Measurements from ENCODE around the gene PFKFB4. TPM values are rescaled to one million over a fixed set of nuclear protein-coding genes. Genes with fewer than 3 reads are reported as not detected.
"Not testable (repeated sequence)": the region's sequence is repeated elsewhere in the genome, so short reads cannot be mapped to it uniquely, and the experiment has no call there.

Gene PFKFB4
- total RNA-seq, 1 donor from 2014 or later: 39.7 TPM

GRCh38 chr3:48493203-48493501 is 63.5 kb downstream of the PFKFB4 start:
- no peak overlapping the region for H3K4me3 Mint-ChIP-seq (ENCODE audit: low read depth)
- H3K27me3 Mint-ChIP-seq: no peaks in the 10 kb centered on the region
- DNase-seq (ENCODE audit: low spot score, unreplicated experiment): no peak
- no peak overlapping the region for H3K27ac Mint-ChIP-seq
- peaks cover 2% of the 10 kb centered on the region for H3K4me1 Mint-ChIP-seq (ENCODE audit: low read depth)
- H3K9me3 Mint-ChIP-seq (ENCODE audit: low read depth): peaks cover 2% of the 10 kb centered on the region
- peaks cover 8% of the 10 kb centered on the region for H3K36me3 Mint-ChIP-seq (ENCODE audit: insufficient read depth)
- no peak for TF ChIP-seq CTCF (IDR thresholded peaks at IDR 0.05; ENCODE audit: unreplicated experiment)

GRCh38 chr3:48492461-48493202 is 64.0 kb downstream of the PFKFB4 start:
- H3K4me3 Mint-ChIP-seq (ENCODE audit: low read depth): no peak overlapping the region
- no peaks in the 10 kb centered on the region for H3K9me3 Mint-ChIP-seq (ENCODE audit: low read depth)
- no peak for TF ChIP-seq CTCF (IDR thresholded peaks at IDR 0.05; ENCODE audit: unreplicated experiment)
- H3K27me3 Mint-ChIP-seq: no peaks in the 10 kb centered on the region
- peaks cover 2% of the 10 kb centered on the region for H3K4me1 Mint-ChIP-seq (ENCODE audit: low read depth)
- H3K27ac Mint-ChIP-seq: no peak overlapping the region
- DNase-seq (ENCODE audit: low spot score, unreplicated experiment): no peak
- H3K36me3 Mint-ChIP-seq (ENCODE audit: insufficient read depth): peaks cover 7% of the 10 kb centered on the region

- H3K4me3 Mint-ChIP-seq (ENCODE audit: low read depth): no peak overlapping the region
- no peak for DNase-seq (ENCODE audit: low spot score, unreplicated experiment)
- H3K4me1 Mint-ChIP-seq (ENCODE audit: low read depth): peaks cover 2% of the 10 kb centered on the region
- no peak for TF ChIP-seq CTCF (IDR thresholded peaks at IDR 0.05; ENCODE audit: unreplicated experiment)
- H3K27ac Mint-ChIP-seq: no peak overlapping the region
- H3K9me3 Mint-ChIP-seq (ENCODE audit: low read depth): no peaks in the 10 kb centered on the region
- peaks cover 2% of the 10 kb centered on the region for H3K36me3 Mint-ChIP-seq (ENCODE audit: insufficient read depth)
- H3K27me3 Mint-ChIP-seq: no peaks in the 10 kb centered on the region
These were observed 69.7 kb downstream of the PFKFB4 start for GRCh38 chr3:48486952-48487351.

GRCh38 chr3:48482822-48483221 is 73.8 kb downstream of the PFKFB4 start:
- H3K9me3 Mint-ChIP-seq (ENCODE audit: low read depth); H3K36me3 Mint-ChIP-seq (ENCODE audit: insufficient read depth); H3K27ac Mint-ChIP-seq; H3K27me3 Mint-ChIP-seq; H3K4me3 Mint-ChIP-seq (ENCODE audit: low read depth); H3K4me1 Mint-ChIP-seq (ENCODE audit: low read depth); DNase-seq (ENCODE audit: low spot score, unreplicated experiment): not testable (repeated sequence)

- not testable (repeated sequence) for H3K9me3 Mint-ChIP-seq (ENCODE audit: low read depth); H3K36me3 Mint-ChIP-seq (ENCODE audit: insufficient read depth); H3K27ac Mint-ChIP-seq; DNase-seq (ENCODE audit: low spot score, unreplicated experiment); H3K4me1 Mint-ChIP-seq (ENCODE audit: low read depth); H3K4me3 Mint-ChIP-seq (ENCODE audit: low read depth); H3K27me3 Mint-ChIP-seq
These were observed 75.7 kb downstream of the PFKFB4 start for GRCh38 chr3:48480891-48481290.

GRCh38 chr3:48478626-48479555 is 77.7 kb downstream of the PFKFB4 start:
- Mint-ChIP-seq H3K27me3 (no peaks in the 10 kb centered on the region), H3K9me3 (ENCODE audit: low read depth) (no peaks in the 10 kb centered on the region), H3K27ac (peak overlapping the region; percentile 80), H3K4me3 (ENCODE audit: low read depth) (no peak overlapping the region), H3K4me1 (ENCODE audit: low read depth) (peaks cover 4% of the 10 kb centered on the region), H3K36me3 (ENCODE audit: insufficient read depth) (no peaks in the 10 kb centered on the region)
- no peak for DNase-seq (ENCODE audit: low spot score, unreplicated experiment)
- no peak for TF ChIP-seq CTCF (IDR thresholded peaks at IDR 0.05; ENCODE audit: unreplicated experiment)

All from progenitor cell of endocrine pancreas (in vitro differentiated cells).